GM18907 (cell line): ENCODE measurements around the gene ZNF581.

Experiments used
- ATAC-seq: cut with Tn5 transposase; IDR thresholded peaks from one replicate; pipeline ENCODE4 v1.9.1; 2021; ENCODE audit warnings: mild to moderate bottlenecking, moderate library complexity; ENCODE audit not compliant: unreplicated experiment

Gene ZNF581

DNA sequence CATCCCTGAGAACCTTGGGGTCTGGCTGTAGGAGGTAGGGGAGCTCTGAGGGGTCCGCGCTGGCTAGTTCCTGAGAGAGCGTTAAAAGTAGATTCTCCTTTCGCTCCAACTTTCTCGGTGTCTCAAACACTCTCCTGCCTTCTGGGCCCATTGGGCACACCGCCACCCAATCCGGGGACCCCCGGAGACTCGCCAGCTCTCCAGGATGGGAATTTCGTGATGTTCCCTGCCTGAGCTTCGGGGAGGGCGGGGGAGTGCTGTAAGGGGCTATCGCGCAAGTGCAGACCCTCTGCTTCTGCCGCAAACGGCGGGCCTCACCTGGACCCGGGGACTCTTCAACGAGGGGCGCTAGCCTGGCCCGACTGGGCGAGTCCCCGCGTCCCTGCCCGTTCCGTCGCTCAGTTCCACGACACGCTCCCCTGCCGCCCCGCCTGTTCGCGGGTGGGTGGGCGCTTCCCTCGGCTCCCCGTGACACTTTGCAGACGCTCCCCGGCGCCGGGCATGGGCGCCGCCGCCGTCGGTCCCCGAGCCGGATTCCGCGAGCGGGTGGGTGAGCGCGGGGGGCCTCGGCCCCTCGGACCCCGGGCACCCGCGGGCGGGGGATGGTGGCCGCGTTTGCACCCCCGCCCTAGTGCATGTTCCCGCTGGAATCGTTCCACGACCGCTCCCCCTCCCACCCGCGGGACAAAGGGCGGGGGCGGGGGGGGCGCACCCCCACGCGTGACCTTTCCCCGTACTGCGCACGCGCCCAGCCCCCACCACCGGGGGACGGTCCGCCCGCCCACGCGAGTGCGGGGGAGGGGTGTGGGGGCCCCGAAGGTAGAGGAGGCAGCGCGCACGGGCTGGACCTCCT lies 4.5 kb downstream of the ZNF581 start, which contains the start of gene CCDC106:
CCDC106 (plus strand) TSS at position 481 of the 853 bp plus-strand sequence. CDS start 835 bp downstream, outside the sequence.
- no peak for ATAC-seq

DNA sequence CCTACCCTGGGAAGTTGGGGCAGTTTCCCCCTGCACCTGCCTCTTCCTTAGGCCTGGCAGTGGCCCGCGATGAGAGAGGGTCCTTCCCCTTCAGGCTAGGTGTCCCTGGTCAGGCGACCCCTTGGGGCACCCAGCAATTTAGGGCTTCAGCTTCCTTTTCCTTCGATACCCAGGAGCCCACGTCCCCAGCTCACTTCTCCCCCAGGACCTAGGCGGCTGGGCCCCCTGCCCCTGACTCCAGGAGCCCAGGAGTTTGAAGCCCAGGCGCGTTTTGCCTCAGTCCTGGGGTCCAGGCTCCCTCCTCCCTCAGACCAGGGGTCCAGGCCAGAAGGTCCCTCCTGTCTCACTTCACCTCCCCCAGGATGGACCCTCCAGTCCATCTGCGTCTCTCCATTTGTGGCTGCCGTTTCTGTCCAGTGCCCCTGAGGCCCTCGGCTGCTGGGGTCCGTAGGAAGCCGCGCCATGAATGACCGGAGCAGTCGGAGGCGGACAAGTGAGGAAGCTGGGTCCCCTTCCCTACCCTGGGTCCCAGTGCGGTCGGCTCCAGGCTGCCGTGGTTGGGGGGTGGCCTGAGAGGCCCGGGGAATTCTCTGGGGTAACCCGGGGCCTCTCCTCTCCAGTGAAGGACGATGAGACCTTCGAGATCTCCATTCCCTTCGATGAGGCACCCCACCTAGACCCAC lies 5.3 kb downstream of the ZNF581 start:
- no peak for ATAC-seq

DNA sequence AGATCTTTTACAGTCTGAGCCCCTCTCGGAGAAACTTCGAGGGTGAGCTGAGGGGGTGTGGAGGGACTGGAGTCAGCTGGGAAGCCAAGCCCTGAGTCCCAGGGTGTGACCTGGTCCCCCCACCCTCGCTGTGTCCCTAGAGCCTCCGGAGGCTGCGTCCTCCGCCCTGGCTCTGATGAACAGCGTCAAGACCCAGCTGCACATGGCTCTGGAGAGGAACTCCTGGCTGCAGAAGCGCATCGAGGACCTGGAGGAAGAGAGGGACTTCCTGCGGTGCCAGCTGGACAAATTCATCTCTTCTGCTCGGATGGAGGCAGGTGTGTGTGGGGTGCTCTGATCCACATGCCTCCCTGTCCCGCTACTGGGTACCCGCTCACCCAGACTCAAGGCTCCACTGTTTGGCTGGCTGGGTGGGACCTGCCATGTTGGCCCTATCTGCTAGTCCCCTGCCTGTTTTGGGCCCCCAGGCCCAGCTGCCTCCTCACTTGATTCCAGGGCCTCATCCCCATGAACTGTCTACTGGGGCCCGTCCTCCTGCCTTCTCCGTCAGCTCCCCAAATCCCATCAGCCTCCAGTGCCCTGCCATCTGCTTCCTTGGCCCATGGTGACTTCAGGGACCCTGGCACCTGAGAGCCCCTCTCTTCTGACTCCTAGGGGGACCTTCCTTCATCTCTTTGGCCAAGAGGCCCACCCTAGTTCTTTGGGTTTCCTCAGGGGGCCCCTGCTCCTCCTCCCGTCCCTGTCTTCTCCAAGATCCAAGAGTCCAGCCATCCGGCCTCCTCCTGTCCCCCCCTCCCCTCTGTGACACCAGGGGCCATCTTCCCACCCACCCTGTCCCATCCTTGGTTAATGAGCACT lies 6.0 kb downstream of the ZNF581 start:
- ATAC-seq: no peak

DNA sequence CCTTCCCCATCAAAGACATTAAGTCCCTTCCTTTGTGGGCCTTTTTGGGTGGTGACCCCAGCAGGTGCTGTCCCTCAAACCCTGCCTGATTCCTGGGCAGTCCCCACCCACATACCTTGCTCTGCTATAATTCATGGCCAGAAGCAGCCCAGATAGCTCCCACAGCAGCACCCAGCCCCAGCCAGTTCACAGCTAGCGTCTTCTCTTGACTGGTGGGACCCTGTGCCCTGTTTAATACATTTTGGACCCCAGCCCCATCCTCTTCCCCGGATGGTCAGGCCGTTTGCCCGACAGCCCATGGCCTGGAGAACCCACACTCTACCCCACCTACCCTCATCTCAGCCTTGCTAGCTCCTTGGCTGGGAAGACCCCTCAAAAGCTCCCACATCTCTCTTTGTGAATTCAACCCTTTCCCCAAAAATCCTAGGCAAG lies 6.7 kb downstream of the ZNF581 start:
- no peak for ATAC-seq

DNA sequence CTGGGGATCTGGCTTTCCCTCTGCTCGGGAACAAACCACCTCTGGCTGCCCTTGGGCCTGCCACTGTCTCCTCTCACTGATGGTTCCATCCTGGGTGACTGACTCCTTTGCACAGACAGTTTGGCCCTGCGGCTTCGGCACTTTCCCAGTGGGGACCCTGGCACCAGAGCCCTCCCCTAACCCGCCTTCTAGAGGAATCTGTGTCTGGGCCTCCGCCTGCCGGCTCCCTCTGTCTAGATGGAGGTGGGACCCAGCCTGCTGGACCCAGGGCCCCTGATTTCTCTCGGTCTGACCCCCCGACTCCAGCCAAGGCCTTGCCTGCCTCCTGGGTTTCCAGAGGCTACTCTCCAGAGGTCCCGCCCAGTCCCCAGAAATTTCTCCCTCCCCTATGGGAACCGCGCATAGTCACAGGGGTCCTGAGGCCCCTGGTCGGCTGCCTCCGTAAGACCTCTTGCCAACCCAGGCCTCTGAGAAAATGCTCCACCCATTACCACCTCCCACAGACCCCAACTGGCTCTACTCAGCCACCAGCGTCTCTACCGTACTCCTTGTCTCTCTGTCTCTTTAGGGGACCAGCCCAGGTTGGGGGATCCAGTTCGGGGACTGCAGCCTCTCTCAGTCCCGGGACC lies 7.3 kb downstream of the ZNF581 start:
- ATAC-seq: no peak

DNA sequence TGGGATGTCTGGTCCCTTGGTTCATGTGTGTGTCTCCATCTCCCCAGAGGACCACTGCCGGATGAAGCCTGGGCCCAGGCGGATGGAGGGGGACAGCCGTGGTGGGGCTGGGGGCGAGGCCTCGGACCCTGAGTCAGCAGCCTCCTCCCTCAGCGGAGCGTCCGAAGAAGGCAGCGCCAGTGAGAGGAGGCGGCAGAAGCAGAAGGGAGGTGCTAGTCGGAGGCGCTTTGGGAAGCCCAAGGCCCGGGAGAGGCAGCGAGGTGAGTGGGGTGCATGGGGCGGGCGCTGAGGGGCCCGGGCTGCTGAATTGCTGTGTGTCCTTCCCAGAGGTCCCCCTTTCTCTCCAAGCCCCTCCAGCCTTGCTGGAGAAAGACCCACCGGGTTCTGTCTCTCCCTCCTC lies 7.8 kb downstream of the ZNF581 start:
- no peak for ATAC-seq

DNA sequence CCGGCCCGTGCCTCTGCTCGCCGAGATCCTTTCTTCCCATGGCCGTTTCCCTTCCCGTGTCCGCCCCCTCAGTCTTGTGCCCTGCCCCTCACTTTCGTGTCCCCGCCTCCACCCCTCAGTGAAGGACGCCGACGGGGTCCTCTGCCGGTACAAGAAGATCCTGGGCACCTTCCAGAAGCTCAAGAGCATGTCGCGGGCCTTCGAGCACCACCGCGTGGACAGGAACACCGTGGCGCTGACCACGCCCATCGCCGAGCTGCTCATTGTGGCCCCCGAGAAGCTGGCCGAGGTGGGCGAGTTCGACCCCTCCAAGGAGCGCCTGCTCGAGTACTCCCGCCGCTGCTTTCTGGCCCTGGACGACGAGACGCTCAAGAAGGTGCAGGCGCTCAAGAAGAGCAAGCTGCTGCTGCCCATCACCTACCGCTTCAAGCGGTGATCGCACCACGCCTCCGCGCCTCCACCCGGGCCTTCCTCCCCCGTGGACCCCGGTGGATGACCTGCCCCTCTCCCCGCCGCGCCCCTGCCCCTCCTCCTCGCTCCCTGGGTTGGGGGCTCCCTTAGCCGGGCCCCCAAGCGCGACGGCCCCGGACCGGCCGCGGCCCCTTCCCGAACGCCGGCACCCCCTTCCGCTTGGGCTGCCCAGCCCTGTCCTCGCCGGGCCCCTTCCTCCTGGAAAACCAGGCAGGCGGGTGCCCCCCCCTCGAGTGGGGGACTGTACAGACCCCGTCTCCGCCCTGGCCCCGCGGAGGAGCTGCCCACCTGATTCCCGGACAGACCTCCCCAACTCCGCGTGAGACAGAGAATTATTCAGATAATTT lies 9.1 kb downstream of the ZNF581 start:
- no peak for ATAC-seq

DNA sequence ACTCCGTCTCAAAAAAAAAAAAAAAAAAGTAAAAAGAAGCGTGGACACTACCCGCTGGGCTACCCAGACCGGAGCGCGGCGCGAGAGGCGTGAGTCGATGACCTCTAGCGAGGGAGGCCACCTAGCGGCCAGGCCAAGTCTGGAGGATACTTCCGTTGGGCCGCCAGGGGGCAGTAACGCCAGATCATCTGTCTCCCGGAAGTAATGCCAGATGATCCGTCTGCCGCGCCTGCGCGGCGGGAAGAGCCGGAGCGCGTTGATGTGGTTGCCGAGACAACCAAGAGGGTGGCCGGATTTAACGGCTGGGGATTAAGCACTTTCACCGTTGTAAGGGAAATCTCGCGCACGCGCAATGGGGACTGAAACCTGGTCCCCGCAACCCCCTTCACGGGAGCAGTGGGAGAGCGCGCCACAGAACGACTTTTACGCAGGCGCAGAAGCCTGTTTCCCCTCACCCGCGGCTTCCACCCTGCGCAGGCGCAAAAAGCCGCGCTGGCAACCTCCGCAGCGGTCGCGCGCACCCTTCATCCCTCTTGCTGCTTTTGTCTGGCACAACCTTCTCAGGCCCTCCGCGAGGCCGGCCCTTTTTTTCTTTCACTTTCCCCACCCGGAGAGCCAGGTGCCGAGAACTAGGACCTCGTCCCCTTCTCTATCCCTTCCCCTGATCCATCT lies 10.3 kb downstream of the ZNF581 start:
- peak; percentile 42 for ATAC-seq

DNA sequence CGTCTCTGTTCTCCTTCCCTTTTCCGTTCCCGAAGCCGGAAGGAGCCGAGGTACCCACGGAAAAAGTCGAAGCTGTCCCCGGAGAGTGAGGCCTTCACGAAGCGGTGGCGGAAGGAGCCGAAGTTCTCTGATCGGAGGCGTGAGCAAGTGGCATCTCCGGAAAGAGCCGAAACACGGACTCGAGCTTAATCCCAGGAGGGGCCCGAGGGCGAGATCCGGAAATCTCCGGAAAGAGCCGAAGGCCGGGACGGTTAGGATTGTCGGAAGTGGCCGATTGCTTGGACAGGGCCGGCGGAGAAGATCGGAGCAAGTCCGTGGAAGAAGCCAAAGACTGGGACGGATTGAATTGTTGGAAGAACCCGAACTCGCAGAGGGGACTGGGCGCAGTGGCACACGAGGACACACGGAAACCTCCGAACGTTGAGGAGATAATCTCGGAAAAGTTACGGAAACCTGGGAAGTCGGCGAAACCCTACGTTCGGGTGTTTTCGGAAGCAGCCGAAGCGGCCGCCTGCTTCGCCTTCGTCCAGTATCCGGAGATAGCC lies 10.9 kb downstream of the ZNF581 start:
- peak; percentile 70 for ATAC-seq

DNA sequence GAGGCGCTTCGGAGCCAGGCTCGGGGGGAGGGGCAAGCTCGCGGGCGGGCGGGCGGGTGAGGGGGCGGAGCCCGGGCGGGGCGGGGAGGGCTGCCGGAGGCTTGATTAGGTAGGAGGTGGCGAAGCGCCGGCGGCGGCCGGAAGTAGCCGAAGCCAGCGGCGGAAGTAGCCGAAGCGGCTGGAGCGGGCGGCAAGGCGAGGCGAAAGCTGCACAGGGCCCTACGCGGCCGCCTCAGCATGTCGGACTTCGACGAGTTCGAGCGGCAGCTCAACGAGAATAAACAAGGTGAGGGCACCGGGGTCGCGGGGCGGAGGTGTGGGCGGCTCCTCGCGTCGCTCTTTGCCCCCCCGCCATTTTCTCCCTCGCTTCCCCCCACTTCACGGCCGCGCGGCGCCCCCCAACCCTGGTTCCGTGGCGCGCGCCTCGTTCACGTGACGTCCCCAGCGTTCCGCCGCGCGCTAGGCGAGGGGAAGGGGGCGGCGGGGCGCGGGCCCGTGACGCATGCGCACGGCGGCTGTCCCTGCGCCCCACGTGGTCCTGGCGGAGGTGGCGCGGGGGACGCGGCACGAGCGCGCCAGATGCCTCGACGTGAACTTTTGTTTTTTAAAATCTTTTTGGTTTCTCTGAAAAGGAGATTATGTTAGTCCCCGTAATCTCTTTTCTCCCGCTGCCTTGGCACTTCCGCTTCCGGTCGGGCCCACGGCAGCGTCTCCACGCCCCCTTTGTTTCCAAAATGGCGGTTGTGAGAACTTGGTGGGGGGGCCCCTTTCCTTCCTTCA lies 11.6 kb downstream of the ZNF581 start, which contains the start of gene U2AF2:
U2AF2 (plus strand) TSS at position 168 of the 780 bp plus-strand sequence; CDS start at position 238, 70 bp downstream.
- ATAC-seq: peak; percentile 43

DNA sequence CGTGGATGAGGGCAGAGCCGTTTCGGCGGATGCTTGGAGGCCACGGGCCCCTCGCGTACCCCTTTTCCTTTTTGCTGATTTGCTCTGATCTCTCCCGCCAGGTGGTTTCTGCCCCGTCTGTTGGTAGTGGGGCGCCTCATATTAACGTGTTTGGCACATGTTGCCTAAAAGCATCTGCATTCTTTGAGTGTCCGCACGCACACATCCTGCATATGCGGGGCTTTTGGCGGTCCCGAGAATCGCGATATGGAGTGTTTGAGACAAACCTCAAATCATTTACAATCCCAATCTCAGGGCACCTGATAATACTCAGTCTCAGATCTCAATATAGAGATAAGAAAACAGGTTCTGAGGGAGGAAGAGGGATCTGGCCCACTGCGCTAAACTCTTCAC lies 12.2 kb downstream of the ZNF581 start:
- ATAC-seq: no peak

DNA sequence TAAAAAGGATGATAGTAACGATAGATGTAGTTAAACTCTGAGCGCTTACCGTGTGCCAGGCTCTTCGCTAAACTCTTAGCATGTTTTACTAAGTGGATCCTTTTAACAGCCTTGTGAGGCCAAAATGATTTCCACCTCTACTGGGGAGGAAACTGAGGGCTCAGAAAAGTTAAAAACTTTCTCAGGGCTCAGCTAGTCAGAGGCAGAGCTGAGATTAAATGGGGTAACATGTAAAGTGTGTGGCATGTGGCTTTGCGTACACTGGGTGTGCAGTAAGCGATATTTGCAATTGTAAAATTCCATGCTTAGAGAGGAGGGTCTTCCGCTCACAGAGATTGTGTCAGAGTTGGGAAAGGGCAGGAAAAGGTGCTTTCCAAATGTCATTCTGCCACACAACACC lies 13.1 kb downstream of the ZNF581 start:
- no peak for ATAC-seq

DNA sequence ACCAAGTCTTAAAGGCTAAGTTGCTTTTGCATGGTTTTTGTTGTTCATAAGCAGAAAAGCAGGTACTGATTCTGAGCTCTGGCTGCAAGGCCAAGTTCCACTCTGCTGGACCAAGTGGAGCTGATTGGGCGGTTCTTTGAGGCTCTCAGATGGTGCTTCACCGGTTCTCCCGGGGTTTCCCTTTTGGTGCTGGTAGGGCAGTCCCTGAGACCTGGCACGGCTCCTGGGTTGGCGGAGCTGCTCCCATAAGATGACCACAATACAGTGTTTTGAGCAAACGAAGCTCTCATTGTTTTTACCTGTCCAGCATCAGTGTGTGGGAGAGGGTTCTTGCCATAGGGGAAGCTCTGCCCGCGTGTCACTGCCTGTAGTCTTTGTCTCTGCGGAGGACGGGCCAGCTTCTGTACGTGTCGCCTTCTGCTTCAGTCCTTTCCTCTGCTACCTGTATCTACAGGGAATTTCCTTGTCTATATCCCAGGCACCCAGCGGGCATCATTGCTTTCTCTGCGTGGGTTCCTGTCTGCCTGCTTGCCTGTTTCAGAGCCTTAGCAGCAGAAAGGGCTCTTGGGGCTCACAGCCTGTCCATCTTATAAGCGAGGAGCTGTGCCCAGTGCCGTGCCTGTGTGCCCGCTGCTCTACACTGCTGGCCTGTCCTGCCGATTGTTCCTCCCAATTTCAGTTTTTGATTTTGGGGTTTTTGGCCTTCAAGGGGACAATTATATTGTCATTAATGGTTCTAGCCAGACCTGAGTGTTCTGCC lies 13.7 kb downstream of the ZNF581 start:
- ATAC-seq: no peak

DNA sequence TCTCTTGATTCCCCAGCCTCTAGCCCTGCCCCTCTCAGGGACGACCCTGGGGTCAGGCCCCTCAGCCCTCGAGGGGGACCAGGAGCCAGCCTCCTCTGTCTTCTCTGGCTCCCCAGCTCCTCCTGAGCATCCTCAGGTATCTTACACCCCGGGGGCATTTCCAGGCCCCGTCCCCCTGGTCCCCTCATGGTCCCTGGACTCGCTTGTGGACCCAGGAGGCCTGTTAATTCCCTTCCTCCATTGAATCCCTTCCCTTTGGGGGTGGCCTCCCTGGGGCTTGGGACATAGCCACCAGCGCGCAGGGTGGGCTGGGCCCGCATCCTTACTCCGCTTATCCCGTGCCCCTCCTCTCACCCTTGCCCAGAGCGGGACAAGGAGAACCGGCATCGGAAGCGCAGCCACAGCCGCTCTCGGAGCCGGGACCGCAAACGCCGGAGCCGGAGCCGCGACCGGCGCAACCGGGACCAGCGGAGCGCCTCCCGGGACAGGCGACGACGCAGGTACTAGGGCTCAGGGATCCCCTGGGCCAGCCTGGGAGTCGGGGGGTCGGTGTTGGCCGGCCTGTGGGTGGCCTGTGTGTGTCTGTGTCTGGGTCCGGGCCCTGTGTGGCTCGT lies 15.5 kb downstream of the ZNF581 start:
- no peak for ATAC-seq

DNA sequence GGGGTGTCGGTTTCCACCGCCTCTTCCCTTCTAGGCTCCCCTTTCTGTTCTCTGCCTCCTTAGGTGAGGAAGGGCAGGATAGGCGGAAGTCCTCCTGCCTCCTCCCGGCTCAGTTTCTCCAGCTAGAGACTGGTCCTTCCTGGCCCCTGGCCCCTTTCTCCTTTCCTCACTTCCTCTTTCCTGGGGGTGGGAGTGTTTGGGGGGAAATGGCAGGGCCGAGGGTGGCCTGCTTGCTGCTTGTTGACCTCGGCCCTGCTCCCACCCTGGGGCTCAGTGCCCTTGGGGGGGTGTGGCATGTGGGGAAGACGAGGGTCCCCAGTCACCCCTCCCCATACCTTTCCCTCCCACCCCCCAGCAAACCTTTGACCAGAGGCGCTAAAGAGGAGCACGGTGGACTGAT lies 16.4 kb downstream of the ZNF581 start:
- no peak for ATAC-seq

DNA sequence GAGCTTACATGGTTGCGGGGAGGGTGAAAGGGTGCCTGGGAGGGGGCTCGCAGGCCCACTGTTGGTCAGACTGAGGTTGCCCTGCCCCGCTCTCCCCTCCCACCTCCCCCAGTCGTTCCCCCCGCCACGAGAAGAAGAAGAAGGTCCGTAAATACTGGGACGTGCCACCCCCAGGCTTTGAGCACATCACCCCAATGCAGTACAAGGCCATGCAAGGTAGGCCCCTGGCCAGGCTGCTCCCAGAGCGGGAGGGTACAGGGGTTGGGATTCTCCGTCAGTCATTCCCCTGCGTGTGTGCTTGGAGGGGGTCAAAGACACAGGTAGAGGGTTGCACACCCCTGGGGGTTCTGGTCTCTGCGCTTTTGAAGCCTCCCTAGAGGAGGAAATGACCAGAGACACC lies 17.0 kb downstream of the ZNF581 start:
- no peak for ATAC-seq

DNA sequence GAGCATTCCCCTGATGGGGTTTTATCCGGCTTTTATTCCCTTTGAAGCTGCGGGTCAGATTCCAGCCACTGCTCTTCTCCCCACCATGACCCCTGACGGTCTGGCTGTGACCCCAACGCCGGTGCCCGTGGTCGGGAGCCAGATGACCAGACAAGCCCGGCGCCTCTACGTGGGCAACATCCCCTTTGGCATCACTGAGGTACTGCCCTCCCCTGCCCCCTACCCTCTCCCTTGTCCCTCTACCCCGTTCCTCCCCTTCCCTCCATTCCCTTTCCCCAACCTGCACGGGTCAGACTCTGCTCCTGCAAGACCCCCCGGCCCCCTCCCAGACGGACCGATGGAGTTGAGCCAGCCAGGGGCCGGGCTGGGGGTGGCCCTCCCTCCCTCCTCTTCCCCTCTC lies 17.5 kb downstream of the ZNF581 start:
- no peak for ATAC-seq
